GM18951 (cell line): ENCODE data around the gene RAPGEF3.

Experiments used
- POLR2A ChIP-seq: IDR thresholded peaks from 4 replicates; pipeline ENCODE4 v1.6.1; 2011; ENCODE audit warnings: mild to moderate bottlenecking; ENCODE audit not compliant: insufficient read length, insufficient read depth; ENCODE audit errors: extremely low read depth
- in situ Hi-C: fragments of 300-500 bp; cut with MboI; formaldehyde crosslinking; loops from one replicate; pipeline ENCODE4 v1.12.0; 2022; ENCODE audit warnings: low sequenced_read_pairs, mixed read lengths, inconsistent platforms; ENCODE audit not compliant: unreplicated experiment

RAPGEF3 gene

DNA sequence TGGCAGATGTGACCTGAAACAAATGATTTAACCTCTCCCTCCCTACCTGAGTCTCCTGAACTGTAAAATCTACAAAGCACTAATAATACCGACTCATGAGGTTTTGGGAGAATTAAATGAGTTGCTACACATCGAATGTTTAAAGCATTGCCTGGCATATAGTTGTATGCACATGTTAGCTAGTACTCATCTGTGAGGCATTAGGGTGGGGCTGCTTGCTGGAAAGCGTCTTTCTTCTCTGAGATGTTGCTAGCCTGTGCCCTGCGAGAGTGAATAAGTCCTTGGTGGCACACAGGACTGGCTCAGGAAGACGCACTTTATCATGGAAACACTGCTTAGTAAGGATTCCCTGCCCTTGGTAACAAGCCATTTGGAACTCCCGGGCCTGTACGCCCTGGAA is 6.1 kb downstream of the RAPGEF3 start:
- in situ Hi-C loops: no loop called here
- TF ChIP-seq POLR2A: no peak

DNA sequence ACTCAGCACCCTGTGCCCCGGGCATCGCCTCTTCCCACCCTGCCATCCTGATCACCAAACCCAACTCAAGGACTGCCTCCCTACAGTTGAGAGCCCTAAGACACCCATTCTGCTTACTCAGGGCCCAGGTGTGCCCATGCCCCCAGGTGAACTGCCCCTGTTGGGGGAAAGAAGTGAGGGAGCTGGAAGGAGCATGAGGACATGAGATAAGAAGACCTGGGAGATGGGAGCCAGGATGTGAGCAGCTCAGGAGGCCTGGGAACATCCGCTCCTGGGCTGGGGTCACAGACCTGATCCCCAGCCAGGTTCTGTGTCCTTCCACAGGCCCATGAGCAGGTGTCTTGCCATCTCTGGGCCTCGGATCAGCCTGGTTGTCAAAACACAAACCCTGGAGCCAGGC is 6.6 kb downstream of the RAPGEF3 start:
- in situ Hi-C loops: no loop called here
- no peak for TF ChIP-seq POLR2A

DNA sequence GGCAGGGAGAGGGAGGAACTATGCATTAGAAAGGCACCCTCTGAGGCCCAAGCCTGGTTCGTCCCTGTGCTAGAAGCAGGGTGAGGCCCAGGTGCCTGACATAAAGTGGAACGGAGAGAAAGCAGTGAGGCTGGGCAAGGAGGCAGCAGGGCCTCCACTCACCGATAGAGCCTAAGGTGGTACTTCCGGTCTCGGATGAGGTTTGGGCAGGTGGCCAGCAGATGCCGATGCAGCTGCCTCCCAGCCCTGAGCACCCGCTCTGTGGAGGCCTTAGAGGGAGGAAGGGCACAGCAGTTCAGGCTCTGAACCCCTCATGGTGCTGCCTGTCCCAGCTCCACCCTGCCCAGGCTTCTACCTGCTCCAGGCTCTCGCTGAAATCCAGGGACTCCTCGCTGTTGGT is 7.1 kb downstream of the RAPGEF3 start:
- TF ChIP-seq POLR2A: no peak
- in situ Hi-C loops: no loop called here

DNA sequence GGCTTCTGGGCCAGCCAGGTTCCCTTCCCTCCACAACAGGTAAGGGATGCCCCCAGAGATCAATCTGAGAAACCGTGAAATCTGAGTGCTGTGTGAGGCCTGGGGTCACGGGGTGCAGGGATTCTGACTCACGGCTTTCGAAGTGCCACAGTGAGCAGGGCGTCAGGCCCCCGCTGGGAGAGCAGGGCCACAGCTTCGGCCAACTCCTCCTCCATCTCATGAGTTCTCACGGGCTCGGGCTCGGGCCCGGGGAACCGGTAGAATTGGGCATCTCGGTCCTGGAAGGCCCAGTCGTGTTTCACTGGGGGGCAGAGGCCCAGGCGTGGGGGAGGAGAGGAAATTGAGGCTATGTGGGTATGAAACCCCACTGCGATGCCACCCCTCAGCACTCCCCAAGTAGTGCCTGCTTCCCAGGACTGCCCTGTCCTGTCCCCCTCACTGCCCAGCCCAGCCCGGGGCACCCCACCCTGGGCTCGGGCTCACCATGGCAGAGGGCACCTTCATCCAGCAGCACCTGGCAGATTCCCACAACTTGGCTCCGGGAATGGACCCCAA is 7.7 kb downstream of the RAPGEF3 start:
- in situ Hi-C loops: no loop called here
- TF ChIP-seq POLR2A: no peak

DNA sequence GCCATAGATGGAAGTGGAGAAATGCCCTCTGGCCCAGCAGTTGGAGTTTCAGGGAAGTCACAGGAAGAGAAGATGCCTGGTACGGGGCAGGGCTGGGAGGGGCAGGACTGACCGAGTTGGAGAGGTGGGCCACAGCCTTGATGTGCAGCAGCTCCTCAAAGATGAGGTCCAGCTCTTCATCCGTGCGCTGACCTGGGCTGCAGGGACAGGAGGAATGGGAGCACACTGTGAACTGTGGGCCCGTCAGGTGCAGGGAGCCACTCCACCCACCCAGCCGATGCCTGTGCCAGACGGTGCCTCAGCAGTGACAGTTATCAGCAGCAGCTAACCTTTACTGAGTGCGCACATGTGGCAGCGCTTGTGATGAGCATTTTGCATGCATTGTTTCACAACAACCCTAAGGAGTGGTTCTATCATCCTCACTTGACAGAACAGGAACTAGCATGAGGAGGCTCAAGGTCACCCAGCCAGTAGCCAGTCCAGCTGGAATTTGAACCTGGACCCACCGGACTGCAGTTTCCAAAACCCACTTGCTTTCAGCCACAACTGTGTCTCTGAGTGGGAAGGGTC is 8.4 kb downstream of the RAPGEF3 start:
- TF ChIP-seq POLR2A: no peak
- in situ Hi-C loops: no loop called here

DNA sequence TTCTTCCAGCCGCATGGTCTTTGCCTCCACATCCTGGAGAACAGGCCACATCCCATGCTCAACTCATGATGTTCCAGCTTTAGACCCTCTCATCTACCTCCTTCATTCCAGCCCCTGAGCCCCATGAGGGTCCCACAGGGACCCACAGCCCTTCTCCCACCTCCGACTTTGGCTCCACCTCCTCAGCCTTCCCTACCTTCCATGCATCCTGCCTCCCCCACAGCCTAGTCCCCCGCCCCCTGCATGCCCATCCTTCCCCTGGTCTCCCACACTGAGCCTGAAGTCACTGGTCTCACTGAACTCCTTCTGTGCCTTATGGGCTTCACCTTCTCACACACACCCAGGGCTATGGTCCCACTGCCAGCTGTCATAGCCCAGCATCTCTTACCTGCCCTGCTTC is 9.8 kb downstream of the RAPGEF3 start:
- TF ChIP-seq POLR2A: no peak
- in situ Hi-C loops: no loop called here

DNA sequence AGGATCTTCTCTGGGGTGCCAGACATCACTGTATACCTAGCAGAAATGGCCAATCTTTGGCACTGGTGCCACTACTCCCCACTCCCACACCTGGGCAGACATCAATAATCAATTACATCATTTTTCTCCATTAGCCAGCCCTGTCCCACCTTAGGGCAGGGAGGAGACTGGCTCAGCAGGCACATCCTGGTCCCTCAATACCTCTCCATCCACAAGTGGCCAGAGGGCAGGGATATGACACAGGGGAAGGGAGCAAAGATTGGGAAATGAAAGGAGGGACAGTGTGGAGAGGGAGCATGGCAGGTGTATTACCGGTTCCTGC is 10.2 kb downstream of the RAPGEF3 start:
- in situ Hi-C loops: no loop called here
- no peak for TF ChIP-seq POLR2A

DNA sequence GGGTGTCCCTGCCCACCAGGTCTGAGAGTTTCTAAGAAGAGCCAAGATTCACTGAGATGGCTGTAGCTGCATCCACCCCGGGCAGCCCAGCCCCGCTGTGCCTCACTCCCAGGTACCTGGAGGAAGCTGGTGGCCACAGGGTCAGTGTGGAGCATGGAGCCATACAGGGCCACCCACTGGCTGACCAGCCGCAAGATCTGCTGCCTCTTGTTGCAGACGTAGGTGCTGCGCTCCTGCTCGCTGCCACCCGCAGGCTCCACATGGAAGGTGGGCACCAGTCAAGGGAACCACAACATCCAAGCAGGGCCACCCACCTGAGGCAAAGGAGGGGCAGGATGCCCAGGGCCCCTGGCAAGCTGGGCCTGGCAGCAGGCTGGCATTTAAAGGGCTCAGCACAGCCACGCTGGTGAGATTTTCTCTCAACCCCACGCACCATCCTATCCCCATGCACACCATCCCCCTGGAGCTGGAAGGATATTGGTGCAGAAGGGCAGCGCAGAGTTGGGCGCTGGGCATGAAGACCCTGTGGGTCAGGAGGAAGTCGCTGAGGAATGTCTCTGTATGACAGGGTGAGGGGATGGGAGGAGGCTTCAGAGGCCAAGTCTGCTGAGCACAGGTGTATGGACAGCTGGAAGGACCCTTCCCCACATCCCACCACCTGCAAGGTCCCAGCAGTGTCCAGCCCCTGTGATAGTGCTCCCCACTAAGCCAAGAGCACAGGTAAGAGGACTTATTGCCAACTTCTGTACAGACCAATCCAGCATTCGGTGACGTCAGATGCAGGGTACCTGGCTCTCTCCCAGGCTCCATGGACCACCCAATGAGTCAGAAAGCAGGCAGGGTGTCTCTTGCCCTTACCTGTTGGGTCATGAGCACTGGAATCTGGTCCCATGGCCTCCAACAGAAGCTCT is 10.8 kb downstream of the RAPGEF3 start:
- no peak for TF ChIP-seq POLR2A
- in situ Hi-C loops: no loop called here

DNA sequence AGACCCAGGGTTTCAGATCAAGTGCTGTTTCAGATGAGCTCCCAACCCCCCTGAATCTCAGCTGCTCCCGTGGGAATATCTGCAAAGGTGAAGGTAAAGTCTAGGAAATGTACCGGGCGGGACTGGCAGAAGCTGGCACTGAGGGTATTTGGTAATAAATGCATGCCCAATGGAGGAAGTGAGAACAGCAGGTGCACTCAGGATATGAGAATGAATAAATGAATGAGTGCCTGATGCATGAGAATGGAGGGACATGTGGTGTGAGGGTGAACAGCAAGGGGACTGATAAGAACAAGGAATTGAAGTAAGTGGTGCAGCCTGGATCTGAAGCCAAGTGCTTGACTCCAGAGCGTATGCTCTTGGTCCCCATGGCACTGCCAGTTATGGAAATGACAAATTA is 11.6 kb downstream of the RAPGEF3 start:
- in situ Hi-C loops: no loop called here
- TF ChIP-seq POLR2A: no peak

DNA sequence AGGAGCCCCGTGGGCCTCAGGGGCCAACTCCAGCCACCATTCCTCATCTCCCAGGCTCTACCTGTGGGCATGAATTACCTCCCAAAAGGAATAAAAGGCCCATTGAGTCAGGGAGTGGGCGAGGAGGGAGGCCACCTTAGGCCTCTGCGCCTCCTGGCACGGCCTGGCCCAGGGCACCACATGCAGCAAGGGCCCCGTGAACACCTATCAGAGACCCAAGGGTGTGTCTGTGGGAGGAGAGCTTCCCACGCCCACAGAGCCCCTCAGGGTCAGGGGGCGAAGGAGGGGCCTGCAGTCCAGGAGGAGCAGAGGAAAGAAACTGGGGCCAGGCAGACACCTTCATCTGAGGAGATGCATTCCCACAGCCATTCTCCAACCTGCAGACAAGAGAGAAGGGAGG is 12.2 kb downstream of the RAPGEF3 start:
- in situ Hi-C loops: no loop called here
- TF ChIP-seq POLR2A: no peak

DNA sequence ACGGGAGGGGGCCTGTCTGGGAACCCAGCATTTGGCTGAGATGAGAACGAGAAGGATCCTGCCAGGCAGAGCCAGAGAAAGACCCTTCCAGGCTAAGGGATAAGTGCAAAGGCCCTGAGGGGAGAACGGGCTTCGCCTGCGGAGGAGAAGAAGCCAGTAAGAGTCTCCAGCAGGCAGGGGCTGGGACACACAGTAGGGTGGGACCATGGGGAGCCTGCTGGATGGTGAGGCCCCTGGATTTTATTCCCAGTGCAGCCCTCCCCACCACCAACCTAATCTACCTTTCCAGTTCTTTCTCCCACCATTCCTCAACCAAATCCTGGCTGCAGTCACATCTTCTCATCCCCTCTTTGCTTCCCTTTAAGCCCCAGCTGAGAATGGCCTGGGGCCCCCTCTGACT is 12.6 kb downstream of the RAPGEF3 start:
- in situ Hi-C loops: no loop called here
- TF ChIP-seq POLR2A: no peak

DNA sequence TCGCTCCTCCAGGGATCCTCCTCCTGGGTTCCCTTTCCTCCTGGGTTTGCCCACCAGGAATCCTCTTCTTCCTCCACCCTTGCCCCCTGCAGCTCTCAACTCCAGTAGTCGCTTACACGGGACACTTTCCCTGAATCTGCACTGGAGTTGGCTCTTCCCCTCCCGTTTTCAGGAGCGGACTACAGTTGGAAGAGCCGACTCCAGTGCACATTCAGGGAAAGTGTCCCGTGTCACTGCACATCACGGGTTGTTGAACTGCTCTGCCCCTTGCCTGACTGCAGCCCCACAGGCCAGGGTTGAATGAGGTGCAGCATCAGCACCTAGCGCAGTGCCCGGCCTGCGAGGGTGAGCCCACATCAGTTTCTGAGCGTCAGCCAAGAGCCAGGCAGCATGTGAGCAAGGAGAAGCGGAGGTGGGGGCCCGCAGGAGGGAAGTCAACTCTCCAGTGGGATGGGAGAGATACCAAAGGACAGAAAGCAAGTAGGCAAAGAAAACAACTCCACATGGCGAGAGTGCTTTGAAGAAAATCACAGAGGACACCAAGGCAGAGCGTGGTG is 13.1 kb downstream of the RAPGEF3 start:
- no peak for TF ChIP-seq POLR2A
- in situ Hi-C loops: no loop called here

DNA sequence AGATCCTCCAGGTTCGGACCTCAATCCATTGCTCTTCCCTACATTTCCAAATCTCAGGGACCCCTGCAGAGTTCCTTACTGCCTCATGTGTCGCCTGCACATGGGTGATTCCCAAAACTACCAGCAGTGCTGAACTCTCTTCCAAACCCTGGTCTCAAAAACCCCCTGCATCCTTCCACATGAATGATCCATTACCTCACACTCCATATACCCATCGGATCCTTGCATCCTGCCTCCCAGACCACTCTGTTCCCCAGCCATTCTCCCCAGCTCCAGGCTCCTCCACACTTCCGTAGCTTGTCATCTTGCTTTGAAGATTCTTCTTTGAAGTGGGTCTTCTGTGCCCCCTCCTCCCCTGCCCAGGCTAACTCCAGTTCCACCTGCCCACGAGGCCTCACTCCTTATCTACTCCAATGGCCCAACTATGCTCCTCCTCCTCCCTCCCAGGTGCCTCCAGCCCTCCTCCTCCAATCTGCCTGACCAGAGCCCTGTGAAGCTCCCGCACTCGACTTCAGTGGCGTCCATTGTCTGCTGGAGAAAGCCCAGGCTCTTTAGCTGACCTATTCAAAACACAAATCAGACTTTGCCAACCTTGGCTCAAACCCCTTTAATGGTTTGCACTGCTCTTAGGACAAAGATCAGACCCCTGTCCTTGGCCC is 13.8 kb downstream of the RAPGEF3 start:
- no peak for TF ChIP-seq POLR2A
- in situ Hi-C loops: no loop called here
